Ectodermal cell (in vitro differentiated cells): ENCODE measurements around the gene TNFRSF1B.

Source experiments
- H3K27ac ChIP-seq: 2 replicates; pipeline ENCODE4 v1.7.0; 2013; ENCODE audit warnings: mild to moderate bottlenecking, low read depth, low read length; ENCODE audit not compliant: insufficient read depth, poor library complexity, severe bottlenecking
- H3K27me3 ChIP-seq: 2 replicates; pipeline ENCODE4 v1.7.0; 2013; ENCODE audit warnings: mild to moderate bottlenecking, low read length; ENCODE audit not compliant: insufficient read depth, control insufficient read depth, poor library complexity, severe bottlenecking
- H3K36me3 ChIP-seq: one replicate; pipeline ENCODE4 v1.7.0; 2013; ENCODE audit warnings: low read length; ENCODE audit not compliant: control insufficient read depth, insufficient read depth
- H3K4me1 ChIP-seq: one replicate; pipeline ENCODE4 v1.7.0; 2013; ENCODE audit warnings: low read length; ENCODE audit not compliant: control insufficient read depth, insufficient read depth
- H3K4me3 ChIP-seq: 2 replicates; pipeline ENCODE4 v1.7.0; 2013; ENCODE audit warnings: low read depth, low read length, control low read depth; ENCODE audit not compliant: insufficient read depth
- H3K9me3 ChIP-seq: 2 replicates; pipeline ENCODE4 v1.7.0; 2013; ENCODE audit warnings: mild to moderate bottlenecking, low read length, moderate library complexity; ENCODE audit not compliant: control insufficient read depth
- WGBS, 2 experiments: methylation state at CpG; one replicate each; pipeline ENCODE4 v1.1.7; 2013; ENCODE audit warnings: missing lambda C conversion rate in 2 of 2; 5-methylcytosine and 5-hydroxymethylcytosine counted together

TNFRSF1B gene

GRCh38 chr1:12130466-12131130 lies 36.2 kb upstream of the TNFRSF1B start:
- 87 to 88% methylated on average over 13 of the region's 13 CpGs for WGBS, 2 experiments
- no peak overlapping the region for H3K27ac ChIP-seq
- no peaks in the 10 kb centered on the region for H3K9me3 ChIP-seq
- no peak overlapping the region for H3K4me3 ChIP-seq
- no peaks in the 10 kb centered on the region for H3K27me3 ChIP-seq
- H3K4me1 ChIP-seq, result no peaks in the 10 kb centered on the region
- no peaks in the 10 kb centered on the region for H3K36me3 ChIP-seq

- 93 to 96% methylated on average over 8 of the region's 8 CpGs for WGBS, 2 experiments
- H3K4me3 ChIP-seq, result no peak overlapping the region
- no peaks in the 10 kb centered on the region for H3K27me3 ChIP-seq
- H3K4me1 ChIP-seq, result no peaks in the 10 kb centered on the region
- H3K27ac ChIP-seq, result no peak overlapping the region
- no peaks in the 10 kb centered on the region for H3K9me3 ChIP-seq
- H3K36me3 ChIP-seq, result no peaks in the 10 kb centered on the region
These were observed 34.7 kb upstream of the TNFRSF1B start for GRCh38 chr1:12132078-12132477.

DNA sequence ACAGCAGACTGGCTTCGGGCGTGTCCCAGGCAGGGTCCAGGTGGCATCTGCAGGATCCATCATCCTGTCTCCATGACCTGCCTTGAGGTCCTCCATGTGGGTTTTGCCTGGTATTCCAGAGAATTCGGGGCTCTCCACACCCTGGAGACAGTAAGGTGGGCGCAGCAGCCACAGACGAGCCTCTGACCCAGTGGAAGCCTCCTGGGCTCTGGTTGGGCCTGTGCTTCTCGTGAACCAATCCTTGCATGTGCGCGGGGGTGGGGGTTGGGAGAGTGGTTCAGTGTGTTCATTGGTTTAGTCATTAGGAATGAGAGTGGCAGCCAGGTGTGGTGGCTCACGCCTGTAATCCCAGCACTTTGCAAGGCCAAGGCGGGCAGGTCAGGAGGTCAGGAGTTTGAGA lies 32.1 kb upstream of the TNFRSF1B start:
- Histone ChIP-seq H3K4me3 (no peak overlapping the region), H3K4me1 (no peaks in the 10 kb centered on the region), H3K27me3 (no peaks in the 10 kb centered on the region), H3K27ac (no peak overlapping the region), H3K36me3 (no peaks in the 10 kb centered on the region), H3K9me3 (no peaks in the 10 kb centered on the region)
- WGBS, 2 experiments, result 89 to 92% methylated on average over 10 of the region's 10 CpGs

GRCh38 chr1:12135612-12136011 lies 31.2 kb upstream of the TNFRSF1B start:
- Histone ChIP-seq H3K4me3 (no peak overlapping the region), H3K36me3 (no peaks in the 10 kb centered on the region), H3K9me3 (no peaks in the 10 kb centered on the region), H3K27me3 (no peaks in the 10 kb centered on the region), H3K27ac (no peak overlapping the region), H3K4me1 (no peaks in the 10 kb centered on the region)
- 87 to 93% methylated on average over 6 of the region's 6 CpGs for WGBS, 2 experiments

DNA sequence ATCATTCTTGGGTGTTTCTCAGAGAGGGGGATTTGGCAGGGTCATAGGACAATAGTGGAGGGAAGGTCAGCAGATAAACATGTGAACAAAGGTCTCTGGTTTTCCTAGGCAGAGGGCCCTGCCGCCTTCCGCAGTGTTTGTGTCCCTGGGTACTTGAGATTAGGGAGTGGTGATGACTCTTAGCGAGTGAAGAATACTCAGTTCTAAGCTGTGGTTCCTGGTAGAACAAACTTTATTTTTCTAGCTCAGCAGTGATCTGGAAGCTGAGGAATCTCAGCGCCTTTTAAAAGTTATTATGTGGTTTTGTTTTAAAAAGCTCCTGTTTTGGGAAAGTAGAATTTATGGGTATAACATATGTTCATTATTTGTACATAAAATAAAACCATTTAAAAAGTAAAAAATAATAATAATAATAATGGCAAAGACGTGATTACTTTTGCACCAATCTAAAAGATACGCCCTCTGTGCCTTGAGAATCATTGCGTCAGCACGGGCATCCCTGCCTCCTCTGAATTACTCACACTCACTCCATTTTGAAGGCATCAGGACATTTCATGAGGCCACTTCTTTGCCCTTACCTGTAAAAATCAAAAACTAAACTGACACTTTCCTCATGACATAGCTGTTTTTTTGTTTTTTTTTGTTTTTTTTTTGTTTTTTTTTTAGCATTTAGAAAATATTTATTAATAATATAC lies 29.7 kb upstream of the TNFRSF1B start:
- 77 to 79% methylated on average over 8 of the region's 8 CpGs for WGBS, 2 experiments
- Histone ChIP-seq H3K27me3 (no peaks in the 10 kb centered on the region), H3K36me3 (no peaks in the 10 kb centered on the region), H3K4me3 (no peak overlapping the region), H3K4me1 (peaks cover 4% of the 10 kb centered on the region), H3K27ac (no peak overlapping the region), H3K9me3 (no peaks in the 10 kb centered on the region)

GRCh38 chr1:12138196-12139168 lies 28.3 kb upstream of the TNFRSF1B start:
- peaks cover 5% of the 10 kb centered on the region for H3K4me1 ChIP-seq
- no peaks in the 10 kb centered on the region for H3K27me3 ChIP-seq
- H3K9me3 ChIP-seq, result no peaks in the 10 kb centered on the region
- no peaks in the 10 kb centered on the region for H3K36me3 ChIP-seq
- no peak overlapping the region for H3K4me3 ChIP-seq
- no peak overlapping the region for H3K27ac ChIP-seq
- WGBS, 2 experiments, result 84 to 87% methylated on average over 31 of the region's 31 CpGs

GRCh38 chr1:12140016-12140415 lies 26.8 kb upstream of the TNFRSF1B start:
- Histone ChIP-seq H3K9me3 (no peaks in the 10 kb centered on the region), H3K36me3 (no peaks in the 10 kb centered on the region), H3K27ac (no peak overlapping the region), H3K4me1 (peaks cover 5% of the 10 kb centered on the region), H3K27me3 (no peaks in the 10 kb centered on the region), H3K4me3 (no peak overlapping the region)
- 90 to 94% methylated on average over 4 of the region's 4 CpGs for WGBS, 2 experiments

DNA sequence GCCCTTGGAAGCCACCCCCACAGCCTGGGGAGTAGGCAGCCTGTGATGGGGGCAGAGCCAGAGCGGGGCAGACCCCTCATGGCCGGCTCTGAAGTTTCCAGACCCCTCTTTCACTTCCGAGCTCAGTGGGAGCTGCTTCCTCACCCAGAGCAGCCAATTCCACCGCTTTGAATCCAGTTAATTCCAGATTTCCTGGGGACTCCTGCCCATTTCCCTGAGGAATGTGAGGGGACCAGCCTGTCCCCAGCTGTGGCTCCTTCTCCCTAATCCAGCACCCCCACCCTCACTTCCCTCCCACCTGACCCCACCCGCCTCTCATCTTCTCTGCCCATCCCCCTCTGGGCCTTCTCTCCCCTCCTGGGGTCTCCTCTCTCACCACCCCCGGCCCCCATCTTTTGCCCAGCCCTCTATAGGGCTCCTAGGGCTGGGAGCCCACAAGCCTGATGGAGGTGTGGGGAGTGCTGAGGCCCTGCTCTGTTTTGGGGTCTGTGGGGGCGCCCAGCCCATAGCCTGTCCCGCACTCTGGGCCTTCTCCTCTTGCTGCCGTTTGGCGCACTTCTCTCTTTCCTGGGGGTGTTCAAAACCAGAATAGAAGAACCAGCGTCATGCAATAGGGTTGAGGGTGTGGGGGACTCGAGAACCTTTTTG lies 26.2 kb upstream of the TNFRSF1B start:
- 92 to 95% methylated on average over 11 to 12 of the region's 12 CpGs for WGBS, 2 experiments
- H3K4me3 ChIP-seq, result no peak overlapping the region
- H3K4me1 ChIP-seq, result peaks cover 5% of the 10 kb centered on the region
- H3K36me3 ChIP-seq, result no peaks in the 10 kb centered on the region
- H3K27me3 ChIP-seq, result no peaks in the 10 kb centered on the region
- no peak overlapping the region for H3K27ac ChIP-seq
- no peaks in the 10 kb centered on the region for H3K9me3 ChIP-seq

GRCh38 chr1:12141163-12141850 lies 25.5 kb upstream of the TNFRSF1B start:
- no peaks in the 10 kb centered on the region for H3K36me3 ChIP-seq
- peaks cover 5% of the 10 kb centered on the region for H3K4me1 ChIP-seq
- H3K9me3 ChIP-seq, result no peaks in the 10 kb centered on the region
- H3K4me3 ChIP-seq, result no peak overlapping the region
- H3K27ac ChIP-seq, result no peak overlapping the region
- H3K27me3 ChIP-seq, result no peaks in the 10 kb centered on the region
- WGBS, 2 experiments, result 91 to 92% methylated on average over 21 of the region's 21 CpGs
